ENCODE results near the gene CLP1. TPM values are rescaled to one million over a fixed set of nuclear protein-coding genes. Genes with fewer than 3 reads are reported as not detected.

Gene CLP1
- total and polyA plus RNA-seq, 5 experiments from 2014 or later = 7.9 to 13.5 (median 13.4) TPM

GRCh38 chr11:57633394-57634070, 24.0 kb upstream of the CLP1 start:
- no peak overlapping the region for H3K27ac Mint-ChIP-seq
- peaks cover 3 to 10% (median 6%) of the 10 kb centered on the region in 4 donors for H3K4me1 Mint-ChIP-seq
- ATAC-seq (no peak), DNase-seq (no peak)
- no peaks in the 10 kb centered on the region for H3K9me3 Mint-ChIP-seq
- no peak overlapping the region for H3K4me3 Mint-ChIP-seq
- H3K27me3 Mint-ChIP-seq = peaks cover 7 to 36% (median 21%) of the 10 kb centered on the region in 5 donors
- no peaks in the 10 kb centered on the region for H3K36me3 Mint-ChIP-seq
- POLR2A ChIA-PET = no interaction called here

- Mint-ChIP-seq H3K9me3 (no peaks in the 10 kb centered on the region), H3K36me3 (no peaks in the 10 kb centered on the region), H3K27me3 (peaks cover 7 to 41% (median 21%) of the 10 kb centered on the region in 5 donors), H3K4me3 (no peak overlapping the region), H3K4me1 (peaks cover 8 to 17% (median 12%) of the 10 kb centered on the region in 4 donors), H3K27ac (no peak overlapping the region)
- DNase-seq (no peak), ATAC-seq (no peak)
- POLR2A ChIA-PET = no interaction called here
These were observed 23.3 kb upstream of the CLP1 start for GRCh38 chr11:57634311-57634710.

GRCh38 chr11:57635246-57635645, 22.3 kb upstream of the CLP1 start:
- H3K27me3 Mint-ChIP-seq = peaks cover 7 to 41% (median 21%) of the 10 kb centered on the region in 5 donors

GRCh38 chr11:57637626-57638004, 19.9 kb upstream of the CLP1 start:
- Mint-ChIP-seq H3K36me3 (no peaks in the 10 kb centered on the region), H3K27me3 (peaks cover 4 to 32% (median 16%) of the 10 kb centered on the region in 5 donors), H3K27ac (peak overlapping the region in 2 of 10 donors; percentile 65 to 82), H3K9me3 (no peaks in the 10 kb centered on the region), H3K4me3 (peak overlapping the region; percentile 73 to 94 (median 90)), H3K4me1 (peaks cover 8 to 21% (median 17%) of the 10 kb centered on the region in 4 donors)
- ATAC-seq = no peak
- POLR2A ChIA-PET = no interaction called here
- DNase-seq = no peak

More at GRCh38 chr11:57635246-57635645, 22.3 kb upstream of the CLP1 start:
- H3K4me3 Mint-ChIP-seq = no peak overlapping the region
- no peaks in the 10 kb centered on the region for H3K36me3 Mint-ChIP-seq
- H3K4me1 Mint-ChIP-seq = peaks cover 8 to 21% (median 15%) of the 10 kb centered on the region in 4 donors
- ATAC-seq (no peak), DNase-seq (no peak)
- no peak overlapping the region for H3K27ac Mint-ChIP-seq
- H3K9me3 Mint-ChIP-seq = no peaks in the 10 kb centered on the region
- POLR2A ChIA-PET = no interaction called here

GRCh38 chr11:57638005-57638781, 19.4 kb upstream of the CLP1 start:
- Mint-ChIP-seq H3K4me1 (peaks cover 8 to 21% (median 17%) of the 10 kb centered on the region in 4 donors), H3K4me3 (peak overlapping the region; percentile 80 to 94 (median 90)), H3K36me3 (no peaks in the 10 kb centered on the region), H3K27me3 (peaks cover 4 to 35% (median 16%) of the 10 kb centered on the region in 5 donors), H3K9me3 (no peaks in the 10 kb centered on the region), H3K27ac (peak overlapping the region in 6 of 10 donors; percentile 31 to 90 (median 67))
- DNase-seq (no peak), ATAC-seq (peak; percentile 45 to 54)
- POLR2A ChIA-PET = interaction anchor here (0.5 to 4.3 kb wide), 2 partner anchors 69 to 1926 kb away, joined by 3 to 33 read pairs; partner anchors contain the start of gene UBE2L6

- POLR2A ChIA-PET = interaction anchor here (4.3 kb wide), 1 partner anchor 69 kb away, joined by 33 read pairs; the partner anchor contains the start of gene UBE2L6
- DNase-seq = peak in 1 of 10 donors; percentile 24
- H3K36me3 Mint-ChIP-seq = no peaks in the 10 kb centered on the region
These were observed 18.7 kb upstream of the CLP1 start for GRCh38 chr11:57638811-57639320.

GRCh38 chr11:57639321-57640067, 18.1 kb upstream of the CLP1 start:
- Mint-ChIP-seq H3K9me3 (no peaks in the 10 kb centered on the region), H3K36me3 (no peaks in the 10 kb centered on the region), H3K4me1 (peaks cover 8 to 21% (median 18%) of the 10 kb centered on the region in 4 donors), H3K27ac (peak overlapping the region in 5 of 10 donors; percentile 31 to 82 (median 56)), H3K27me3 (peaks cover 2 to 35% (median 11%) of the 10 kb centered on the region in 5 donors), H3K4me3 (peak overlapping the region; percentile 80 to 94 (median 90))
- POLR2A ChIA-PET = interaction anchor here (0.5 to 4.3 kb wide), 3 partner anchors 67 to 390 kb away, joined by 3 to 33 read pairs (median 6); partner anchors contain the start of gene UBE2L6
- DNase-seq (no peak), ATAC-seq (peak in 1 of 2 donors; percentile 42)

More at GRCh38 chr11:57638811-57639320, 18.7 kb upstream of the CLP1 start:
- Mint-ChIP-seq H3K4me1 (peaks cover 8 to 21% (median 17%) of the 10 kb centered on the region in 4 donors), H3K9me3 (no peaks in the 10 kb centered on the region), H3K27ac (peak overlapping the region in 9 of 10 donors; percentile 3 to 84 (median 65)), H3K4me3 (peak overlapping the region; percentile 80 to 94 (median 90)), H3K27me3 (peaks cover 5 to 39% (median 15%) of the 10 kb centered on the region in 5 donors)
- ATAC-seq = peak; percentile 52 to 61

GRCh38 chr11:57640068-57640800, 17.3 kb upstream of the CLP1 start:
- POLR2A ChIA-PET = interaction anchor here (0.6 to 4.3 kb wide), 3 partner anchors 67 to 104 kb away, joined by 3 to 33 read pairs (median 6); partner anchors contain the start of gene UBE2L6

GRCh38 chr11:57641011-57641807, 16.4 kb upstream of the CLP1 start:
- peak in 3 of 10 donors; percentile 29 to 47 (median 42) for DNase-seq
- Mint-ChIP-seq H3K27ac (peak overlapping the region in 1 of 10 donors; percentile 23), H3K27me3 (peaks cover 1 to 44% (median 18%) of the 10 kb centered on the region in 5 donors), H3K4me1 (peaks cover 8 to 25% (median 22%) of the 10 kb centered on the region in 4 donors), H3K4me3 (peak overlapping the region in 2 of 10 donors; percentile 22 to 26), H3K36me3 (no peaks in the 10 kb centered on the region), H3K9me3 (no peaks in the 10 kb centered on the region)
- POLR2A ChIA-PET = interaction anchor here (0.9 to 4.3 kb wide), 3 partner anchors 27 to 103 kb away, joined by 3 to 33 read pairs (median 3); partner anchors contain the start of genes UBE2L6 and ZDHHC5
- ATAC-seq = peak in 1 of 2 donors; percentile 23

More at GRCh38 chr11:57640068-57640800, 17.3 kb upstream of the CLP1 start:
- H3K36me3 Mint-ChIP-seq = no peaks in the 10 kb centered on the region
- H3K4me3 Mint-ChIP-seq = peak overlapping the region in 9 of 10 donors; percentile 42 to 94 (median 89)
- H3K9me3 Mint-ChIP-seq = no peaks in the 10 kb centered on the region
- H3K27me3 Mint-ChIP-seq = peaks cover 1 to 35% (median 10%) of the 10 kb centered on the region in 5 donors
- DNase-seq = no peak
- peak overlapping the region in 3 of 10 donors; percentile 14 to 32 (median 27) for H3K27ac Mint-ChIP-seq
- ATAC-seq = no peak
- peaks cover 8 to 22% (median 21%) of the 10 kb centered on the region in 4 donors for H3K4me1 Mint-ChIP-seq

GRCh38 chr11:57643802-57644201, 13.8 kb upstream of the CLP1 start:
- ATAC-seq (no peak), DNase-seq (no peak)
- POLR2A ChIA-PET = interaction anchor here (0.6 to 2.2 kb wide), 4 partner anchors 13 to 146 kb away, joined by 4 to 12 read pairs (median 6); partner anchors contain the start of gene UBE2L6
- H3K27me3 Mint-ChIP-seq = peaks cover 13 to 56% (median 35%) of the 10 kb centered on the region in 5 donors
- no peaks in the 10 kb centered on the region for H3K36me3 Mint-ChIP-seq
- no peak overlapping the region for H3K4me3 Mint-ChIP-seq
- H3K4me1 Mint-ChIP-seq = peaks cover 12 to 43% (median 35%) of the 10 kb centered on the region in 4 donors
- no peaks in the 10 kb centered on the region for H3K9me3 Mint-ChIP-seq
- no peak overlapping the region for H3K27ac Mint-ChIP-seq
